SK-N-SH treated with all-trans-retinoic acid at 6 μM for 48 hours (cell line): ENCODE measurements around the gene CXCL9.
"Not testable (repeated sequence)": the region's sequence is repeated elsewhere in the genome, so short reads cannot be mapped to it uniquely, and the experiment has no call there.

ENCODE experiments used
- ATAC-seq: fragments of 200-7000 bp; cut with Tn5 transposase; 3 replicates; pipeline ENCODE4 v1.9.1; 2020; ENCODE audit warnings: mild to moderate bottlenecking, moderate library complexity
- ARNTL ChIP-seq: fragments of 450-650 bp; formaldehyde crosslinking; IDR thresholded peaks from 2 replicates; pipeline ENCODE4 v1.5.0; 2020; ENCODE audit warnings: low read depth, mild to moderate bottlenecking, moderate library complexity, borderline replicate concordance
- BACH2 ChIP-seq: fragments of 250-450 bp; sonication (Bioruptor Pico); IDR thresholded peaks from 2 replicates; pipeline ENCODE4 v1.9.0; 2021; ENCODE audit warnings: mild to moderate bottlenecking, borderline replicate concordance
- CREB5 ChIP-seq: fragments of 250-450 bp; sonication (Bioruptor Pico); IDR thresholded peaks from 2 replicates; pipeline ENCODE4 v1.5.1; 2020; ENCODE audit warnings: low read depth, mild to moderate bottlenecking, moderate library complexity
- CSDC2 ChIP-seq: fragments of 250-450 bp; sonication (Bioruptor Pico); IDR thresholded peaks from 2 replicates; pipeline ENCODE4 v1.5.0; 2020; ENCODE audit warnings: mild to moderate bottlenecking, moderate library complexity
- CSRNP3 ChIP-seq: fragments of 250-450 bp; sonication (Bioruptor Pico); IDR thresholded peaks from 2 replicates; pipeline ENCODE4 v1.5.1; 2021; ENCODE audit warnings: mild to moderate bottlenecking, moderate library complexity
- ESRRG ChIP-seq: fragments of 250-450 bp; sonication (Bioruptor Pico); IDR thresholded peaks from 2 replicates; pipeline ENCODE4 v1.6.1; 2021; ENCODE audit warnings: mild to moderate bottlenecking
- POU6F1 ChIP-seq: fragments of 250-450 bp; sonication (Bioruptor Pico); IDR thresholded peaks from 2 replicates; pipeline ENCODE4 v1.8.0; 2021; ENCODE audit warnings: low read depth, mild to moderate bottlenecking, moderate library complexity, borderline replicate concordance
- PPARA ChIP-seq: fragments of 250-450 bp; sonication (Bioruptor Pico); IDR thresholded peaks from 2 replicates; pipeline ENCODE4 v1.5.0; 2020; ENCODE audit warnings: mild to moderate bottlenecking, borderline replicate concordance
- RARB ChIP-seq: fragments of 250-450 bp; sonication (Bioruptor Pico); IDR thresholded peaks from 2 replicates; pipeline ENCODE4 v1.8.0; 2021; ENCODE audit warnings: mild to moderate bottlenecking, moderate library complexity
- SNAI2 ChIP-seq: fragments of 250-450 bp; sonication (Bioruptor Pico); IDR thresholded peaks from 2 replicates; pipeline ENCODE4 v1.5.0; 2020; ENCODE audit warnings: mild to moderate bottlenecking, moderate library complexity
- TOX ChIP-seq: fragments of 250-450 bp; sonication (Bioruptor Pico); IDR thresholded peaks from 2 replicates; pipeline ENCODE4 v1.8.0; 2021; ENCODE audit warnings: mild to moderate bottlenecking, moderate library complexity, borderline replicate concordance
- ZC3H10 ChIP-seq: fragments of 250-450 bp; sonication (Bioruptor Pico); IDR thresholded peaks from 2 replicates; pipeline ENCODE4 v1.5.1; 2021; ENCODE audit warnings: mild to moderate bottlenecking, moderate library complexity
- ZFP3 ChIP-seq: fragments of 250-450 bp; sonication (Bioruptor Pico); IDR thresholded peaks from 2 replicates; pipeline ENCODE4 v1.5.0; 2020; ENCODE audit warnings: mild to moderate bottlenecking, moderate library complexity
- ZFP30 ChIP-seq: fragments of 450-650 bp; formaldehyde crosslinking; IDR thresholded peaks from 2 replicates; pipeline ENCODE4 v1.5.0; 2022; ENCODE audit warnings: mild to moderate bottlenecking, moderate library complexity
- ZNF565 ChIP-seq: fragments of 450-650 bp; formaldehyde crosslinking; conservative IDR thresholded peaks from 2 replicates; pipeline ENCODE4 v1.5.0; 2020; ENCODE audit warnings: low read depth, mild to moderate bottlenecking, moderate library complexity
- ZNF8 ChIP-seq: fragments of 450-650 bp; formaldehyde crosslinking; IDR thresholded peaks from 2 replicates; pipeline ENCODE4 v1.5.0; 2020; ENCODE audit warnings: mild to moderate bottlenecking, moderate library complexity
- TF ChIP-seq, protein P1 (sequence below): fragments of 250-450 bp; sonication (Bioruptor Pico); IDR thresholded peaks from 2 replicates; pipeline ENCODE4 v1.5.0; 2020; ENCODE audit warnings: mild to moderate bottlenecking, moderate library complexity
- TF ChIP-seq, protein P2 (sequence below): fragments of 250-450 bp; sonication (Bioruptor Pico); IDR thresholded peaks from 2 replicates; pipeline ENCODE4 v1.8.0; 2020; ENCODE audit warnings: mild to moderate bottlenecking, moderate library complexity, borderline replicate concordance

CXCL9 gene

DNA sequence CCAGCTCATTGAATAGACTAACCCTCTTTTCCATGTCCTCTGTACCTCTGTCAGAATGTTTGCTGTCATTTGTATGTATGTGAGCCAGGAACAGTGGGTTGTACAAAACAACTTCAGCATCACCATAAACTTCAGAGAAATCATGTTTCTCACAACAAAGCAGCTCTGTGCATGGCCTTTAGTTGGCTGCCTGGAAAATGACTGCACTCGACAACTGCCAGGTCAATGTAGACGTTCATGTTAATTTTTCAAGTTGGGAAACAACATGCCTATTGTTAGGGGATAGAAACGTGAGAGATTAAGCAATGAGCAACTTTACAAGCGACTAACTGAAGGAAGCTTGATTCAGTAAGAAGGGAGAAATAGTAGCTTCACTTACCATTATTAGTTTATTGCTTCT lies 46.4 kb upstream of the CXCL9 start:
- ATAC-seq = no peak
- TF ChIP-seq PPARA (CRISPR knock-in tag) (no peak), ZNF8 (CRISPR knock-in tag) (no peak), ZC3H10 (CRISPR knock-in tag) (no peak), CREB5 (CRISPR knock-in tag) (no peak), CSDC2 (CRISPR knock-in tag) (no peak), ZFP30 (no peak), POU6F1 (CRISPR knock-in tag) (no peak), ZNF565 (CRISPR knock-in tag) (no peak), CSRNP3 (CRISPR knock-in tag) (no peak), ARNTL (CRISPR knock-in tag) (no peak), RARB (no peak), ESRRG (CRISPR knock-in tag) (no peak), ZFP3 (CRISPR knock-in tag) (no peak), SNAI2 (CRISPR knock-in tag) (no peak), TOX (no peak), BACH2 (no peak)
- TF ChIP-seq, protein P1, sequence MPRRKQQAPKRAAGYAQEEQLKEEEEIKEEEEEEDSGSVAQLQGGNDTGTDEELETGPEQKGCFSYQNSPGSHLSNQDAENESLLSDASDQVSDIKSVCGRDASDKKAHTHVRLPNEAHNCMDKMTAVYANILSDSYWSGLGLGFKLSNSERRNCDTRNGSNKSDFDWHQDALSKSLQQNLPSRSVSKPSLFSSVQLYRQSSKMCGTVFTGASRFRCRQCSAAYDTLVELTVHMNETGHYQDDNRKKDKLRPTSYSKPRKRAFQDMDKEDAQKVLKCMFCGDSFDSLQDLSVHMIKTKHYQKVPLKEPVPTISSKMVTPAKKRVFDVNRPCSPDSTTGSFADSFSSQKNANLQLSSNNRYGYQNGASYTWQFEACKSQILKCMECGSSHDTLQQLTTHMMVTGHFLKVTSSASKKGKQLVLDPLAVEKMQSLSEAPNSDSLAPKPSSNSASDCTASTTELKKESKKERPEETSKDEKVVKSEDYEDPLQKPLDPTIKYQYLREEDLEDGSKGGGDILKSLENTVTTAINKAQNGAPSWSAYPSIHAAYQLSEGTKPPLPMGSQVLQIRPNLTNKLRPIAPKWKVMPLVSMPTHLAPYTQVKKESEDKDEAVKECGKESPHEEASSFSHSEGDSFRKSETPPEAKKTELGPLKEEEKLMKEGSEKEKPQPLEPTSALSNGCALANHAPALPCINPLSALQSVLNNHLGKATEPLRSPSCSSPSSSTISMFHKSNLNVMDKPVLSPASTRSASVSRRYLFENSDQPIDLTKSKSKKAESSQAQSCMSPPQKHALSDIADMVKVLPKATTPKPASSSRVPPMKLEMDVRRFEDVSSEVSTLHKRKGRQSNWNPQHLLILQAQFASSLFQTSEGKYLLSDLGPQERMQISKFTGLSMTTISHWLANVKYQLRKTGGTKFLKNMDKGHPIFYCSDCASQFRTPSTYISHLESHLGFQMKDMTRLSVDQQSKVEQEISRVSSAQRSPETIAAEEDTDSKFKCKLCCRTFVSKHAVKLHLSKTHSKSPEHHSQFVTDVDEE (CRISPR knock-in tag) = no peak
- TF ChIP-seq, protein P2, sequence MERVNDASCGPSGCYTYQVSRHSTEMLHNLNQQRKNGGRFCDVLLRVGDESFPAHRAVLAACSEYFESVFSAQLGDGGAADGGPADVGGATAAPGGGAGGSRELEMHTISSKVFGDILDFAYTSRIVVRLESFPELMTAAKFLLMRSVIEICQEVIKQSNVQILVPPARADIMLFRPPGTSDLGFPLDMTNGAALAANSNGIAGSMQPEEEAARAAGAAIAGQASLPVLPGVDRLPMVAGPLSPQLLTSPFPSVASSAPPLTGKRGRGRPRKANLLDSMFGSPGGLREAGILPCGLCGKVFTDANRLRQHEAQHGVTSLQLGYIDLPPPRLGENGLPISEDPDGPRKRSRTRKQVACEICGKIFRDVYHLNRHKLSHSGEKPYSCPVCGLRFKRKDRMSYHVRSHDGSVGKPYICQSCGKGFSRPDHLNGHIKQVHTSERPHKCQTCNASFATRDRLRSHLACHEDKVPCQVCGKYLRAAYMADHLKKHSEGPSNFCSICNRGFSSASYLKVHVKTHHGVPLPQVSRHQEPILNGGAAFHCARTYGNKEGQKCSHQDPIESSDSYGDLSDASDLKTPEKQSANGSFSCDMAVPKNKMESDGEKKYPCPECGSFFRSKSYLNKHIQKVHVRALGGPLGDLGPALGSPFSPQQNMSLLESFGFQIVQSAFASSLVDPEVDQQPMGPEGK (CRISPR knock-in tag) = no peak

DNA sequence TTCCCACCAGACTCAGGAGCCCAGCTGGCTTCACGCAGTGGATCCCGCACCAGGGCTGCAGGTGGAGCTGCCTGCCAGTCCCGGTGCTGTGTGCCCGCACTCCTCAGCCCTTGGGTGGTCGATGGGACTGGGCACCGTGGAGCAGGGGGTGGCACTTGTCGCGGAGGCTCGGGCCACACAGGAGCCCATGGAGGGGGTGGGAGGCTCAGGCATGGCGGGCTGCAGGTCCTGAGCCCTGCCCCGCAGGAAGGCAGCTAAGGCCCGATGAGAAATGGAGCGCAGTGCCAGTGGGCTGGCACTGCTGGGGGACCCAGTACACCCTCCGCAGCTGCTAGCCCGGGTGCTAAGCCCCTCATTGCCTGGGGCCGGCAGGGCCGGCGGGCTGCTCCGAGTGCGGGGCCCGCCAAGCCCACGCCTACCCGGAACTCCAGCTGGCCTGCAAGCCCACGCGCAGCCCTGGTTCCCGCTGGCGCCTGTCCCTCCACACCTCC lies 43.3 kb upstream of the CXCL9 start:
- not testable (repeated sequence) for ATAC-seq

DNA sequence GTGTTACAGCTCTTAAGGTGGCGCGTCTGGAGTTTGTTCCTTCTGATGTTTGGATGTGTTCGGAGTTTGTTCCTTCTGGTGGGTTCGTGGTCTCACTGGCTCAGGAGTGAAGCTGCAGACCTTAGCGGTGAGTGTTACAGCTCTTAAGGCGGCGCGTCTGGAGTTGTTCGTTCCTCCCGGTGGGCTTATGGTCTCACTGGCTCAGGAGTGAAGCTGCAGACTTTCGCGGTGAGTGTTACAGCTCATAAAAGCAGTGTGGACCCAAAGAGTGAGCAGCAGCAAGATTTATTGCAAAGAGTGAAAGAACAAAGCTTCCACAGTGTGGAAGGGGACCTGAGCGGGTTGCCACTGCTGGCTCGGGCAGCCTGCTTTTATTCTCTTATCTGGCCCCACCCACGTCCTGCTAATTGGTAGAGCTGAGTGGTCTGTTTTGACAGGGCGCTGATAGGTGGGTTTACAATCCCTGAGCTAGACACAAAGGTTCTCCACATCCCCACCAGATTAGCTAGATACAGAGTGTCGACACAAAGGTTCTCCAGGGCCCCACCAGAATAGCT lies 42.6 kb upstream of the CXCL9 start:
- not testable (repeated sequence) for ATAC-seq

DNA sequence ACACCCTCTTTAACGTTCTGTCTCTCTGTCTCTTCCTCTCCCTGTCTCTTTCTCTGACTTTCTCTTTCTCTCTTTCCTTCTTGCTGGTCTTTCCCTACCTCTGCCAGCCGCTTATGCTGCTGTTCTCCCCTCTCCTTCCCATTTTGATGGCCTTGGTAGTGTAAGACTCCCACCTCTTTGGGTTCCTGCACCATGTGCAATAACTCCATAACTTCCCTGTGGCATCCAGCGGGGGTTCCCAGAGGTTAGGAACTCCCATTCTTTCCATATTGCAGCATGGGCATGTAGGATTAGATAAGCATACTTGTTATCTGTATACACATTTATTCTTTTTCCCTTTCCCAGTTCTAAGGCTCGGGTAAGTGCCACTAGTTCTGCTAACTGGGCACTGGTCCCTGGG lies 37.4 kb upstream of the CXCL9 start:
- ATAC-seq = not testable (repeated sequence)

- ATAC-seq = not testable (repeated sequence)
These were observed 36.0 kb upstream of the CXCL9 start for GRCh38 chr4:76043306-76043705.
